ENCODE data around the gene BFSP1. TPM values are rescaled to one million over a fixed set of nuclear protein-coding genes. Genes with fewer than 3 reads are reported as not detected.

Gene BFSP1
- total RNA-seq, 1 experiment from 2014 or later: 3.9 TPM

- Mint-ChIP-seq H3K4me1 (ENCODE audit: insufficient read depth, unreplicated experiment) (peaks cover 6% of the 10 kb centered on the region), H3K36me3 (ENCODE audit: insufficient read depth, unreplicated experiment) (no peaks in the 10 kb centered on the region), H3K27ac (ENCODE audit: low read depth, unreplicated experiment) (no peak overlapping the region), H3K4me3 (ENCODE audit: unreplicated experiment) (no peak overlapping the region), H3K9me3 (ENCODE audit: unreplicated experiment) (no peaks in the 10 kb centered on the region), H3K27me3 (ENCODE audit: insufficient read depth, unreplicated experiment) (no peaks in the 10 kb centered on the region)
- DNase-seq (ENCODE audit: unreplicated experiment): no peak
- TF ChIP-seq CTCF (IDR thresholded peaks at IDR 0.05; ENCODE audit: unreplicated experiment): no peak
- intact Hi-C loops (cut with micrococcal nuclease): no loop called here
- BruUV-seq (replicated peaks): no TSS peak
- POLR2A ChIA-PET: no interaction called here
- CTCF ChIA-PET: interaction anchor here (0.6 to 2.2 kb wide), 6 partner anchors 9 to 376 kb away, joined by 3 to 10 read pairs (median 4); no protein-coding TSS in a partner anchor
Observed at GRCh38 chr20:17522528-17522927, 8.7 kb downstream of the BFSP1 start.

GRCh38 chr20:17520583-17520982 is 10.6 kb downstream of the BFSP1 start:
- no TSS peak for BruUV-seq (replicated peaks)
- intact Hi-C loops (cut with micrococcal nuclease): no loop called here
- Mint-ChIP-seq H3K36me3 (ENCODE audit: insufficient read depth, unreplicated experiment) (no peaks in the 10 kb centered on the region), H3K27me3 (ENCODE audit: insufficient read depth, unreplicated experiment) (no peaks in the 10 kb centered on the region), H3K27ac (ENCODE audit: low read depth, unreplicated experiment) (no peak overlapping the region), H3K9me3 (ENCODE audit: unreplicated experiment) (no peaks in the 10 kb centered on the region), H3K4me1 (ENCODE audit: insufficient read depth, unreplicated experiment) (peaks cover 6% of the 10 kb centered on the region), H3K4me3 (ENCODE audit: unreplicated experiment) (no peak overlapping the region)
- POLR2A ChIA-PET: no interaction called here
- CTCF ChIA-PET: interaction anchor here (0.6 to 4.1 kb wide), 5 partner anchors 10 to 476 kb away, joined by 3 to 26 read pairs (median 6); partner anchors contain the start of gene BFSP1
- DNase-seq (ENCODE audit: unreplicated experiment): peak; percentile 41
- TF ChIP-seq CTCF (IDR thresholded peaks at IDR 0.05; ENCODE audit: unreplicated experiment): no peak

GRCh38 chr20:17519606-17520285 is 11.4 kb downstream of the BFSP1 start:
- Mint-ChIP-seq H3K4me1 (ENCODE audit: insufficient read depth, unreplicated experiment) (peaks cover 6% of the 10 kb centered on the region), H3K9me3 (ENCODE audit: unreplicated experiment) (no peaks in the 10 kb centered on the region), H3K36me3 (ENCODE audit: insufficient read depth, unreplicated experiment) (no peaks in the 10 kb centered on the region), H3K27ac (ENCODE audit: low read depth, unreplicated experiment) (no peak overlapping the region), H3K27me3 (ENCODE audit: insufficient read depth, unreplicated experiment) (no peaks in the 10 kb centered on the region), H3K4me3 (ENCODE audit: unreplicated experiment) (no peak overlapping the region)
- no peak for DNase-seq (ENCODE audit: unreplicated experiment)
- no peak for TF ChIP-seq CTCF (IDR thresholded peaks at IDR 0.05; ENCODE audit: unreplicated experiment)
- POLR2A ChIA-PET: interaction anchor here (0.8 to 1.0 kb wide), 2 partner anchors 11 to 368 kb away, joined by 3 read pairs; no protein-coding TSS in a partner anchor
- intact Hi-C loops (cut with micrococcal nuclease): no loop called here
- no TSS peak for BruUV-seq (replicated peaks)
- CTCF ChIA-PET: interaction anchor here (0.6 to 4.1 kb wide), 10 partner anchors 10 to 534 kb away, joined by 3 to 26 read pairs (median 4); partner anchors contain the start of gene BFSP1

GRCh38 chr20:17518339-17519052 is 12.7 kb downstream of the BFSP1 start:
- no peaks in the 10 kb centered on the region for H3K36me3 Mint-ChIP-seq (ENCODE audit: insufficient read depth, unreplicated experiment)
- peaks cover 6% of the 10 kb centered on the region for H3K4me1 Mint-ChIP-seq (ENCODE audit: insufficient read depth, unreplicated experiment)
- H3K4me3 Mint-ChIP-seq (ENCODE audit: unreplicated experiment): no peak overlapping the region
- DNase-seq (ENCODE audit: unreplicated experiment): no peak
- no peak for TF ChIP-seq CTCF (IDR thresholded peaks at IDR 0.05; ENCODE audit: unreplicated experiment)
- BruUV-seq (replicated peaks): no TSS peak
- H3K27ac Mint-ChIP-seq (ENCODE audit: low read depth, unreplicated experiment): no peak overlapping the region
- H3K9me3 Mint-ChIP-seq (ENCODE audit: unreplicated experiment): no peaks in the 10 kb centered on the region
- POLR2A ChIA-PET: interaction anchor here (0.7 kb wide), 1 partner anchor 42 kb away, joined by 3 read pairs; no protein-coding TSS in a partner anchor
- CTCF ChIA-PET: interaction anchor here (0.8 to 4.1 kb wide), 5 partner anchors 10 to 139 kb away, joined by 3 to 26 read pairs (median 6); partner anchors contain the start of gene BFSP1
- no peaks in the 10 kb centered on the region for H3K27me3 Mint-ChIP-seq (ENCODE audit: insufficient read depth, unreplicated experiment)
- intact Hi-C loops (cut with micrococcal nuclease): no loop called here

Measured in MCF 10A (cell line).